PC-3 (cell line): Measurements from ENCODE around the gene SMNDC1. TPM values are rescaled to one million over a fixed set of nuclear protein-coding genes. Genes with fewer than 3 reads are reported as not detected.

Experiments used
- ATAC-seq: fragments of 200-7000 bp; cut with Tn5 transposase; 2 replicates; pipeline ENCODE4 v1.9.1; 2020; ENCODE audit warnings: mild to moderate bottlenecking, moderate library complexity
- BruUV-seq: library from RNA; stranded (reverse); fragments of 400-500 nt; replicated peaks from 2 replicates; lab custom pipeline; 2021; lab: Mats Ljungman, UMichigan
- CTCF ChIA-PET: fragments of 300-600 bp; sonication (Branson Sonifier 250); formaldehyde crosslinking; loops from one replicate; lab custom pipeline; 2022; ENCODE audit warnings: antibody characterized with exemption; lab: Charles Lee
- POLR2A ChIA-PET: fragments of 300-600 bp; sonication (Branson Sonifier 250); formaldehyde crosslinking; loops from one replicate; lab custom pipeline; 2022; ENCODE audit warnings: antibody characterized with exemption; ENCODE audit not compliant: unreplicated experiment; lab: Charles Lee
- DNase-seq: peaks from one replicate; pipeline ENCODE4 v3.0.0-alpha.2; 2015
- H2AFZ ChIP-seq: fragments of 300-600 bp; sonication (generic); 2 replicates; pipeline ENCODE4 v1.6.0; 2016; ENCODE audit warnings: antibody characterized with exemption, low read length
- H3F3A ChIP-seq: fragments of 300-600 bp; sonication (generic); one replicate; pipeline ENCODE4 v1.6.0; 2017; ENCODE audit warnings: antibody characterized with exemption, low read length, control low read depth, mild to moderate bottlenecking; ENCODE audit not compliant: unreplicated experiment
- H3K27ac ChIP-seq: fragments of 300-600 bp; sonication (generic); 2 replicates; pipeline ENCODE4 v1.5.1; 2016; ENCODE audit warnings: mild to moderate bottlenecking, low read length
- H3K27me3 ChIP-seq: fragments of 300-600 bp; sonication (generic); 2 replicates; pipeline ENCODE4 v1.6.1; 2016; ENCODE audit warnings: low read length, mixed read lengths
- H3K36me3 ChIP-seq: fragments of 300-600 bp; sonication (generic); 2 replicates; pipeline ENCODE4 v1.6.1; 2016; ENCODE audit warnings: low read depth, mixed run types, low read length, mixed read lengths
- H3K4me1 ChIP-seq: fragments of 300-600 bp; sonication (generic); 2 replicates; pipeline ENCODE4 v1.5.1; 2016; ENCODE audit warnings: low read length; ENCODE audit not compliant: insufficient read depth
- H3K4me2 ChIP-seq: fragments of 300-600 bp; sonication (generic); 2 replicates; pipeline ENCODE4 v1.6.0; 2016; ENCODE audit warnings: low read length
- H3K4me3 ChIP-seq: fragments of 300-600 bp; sonication (generic); 2 replicates; pipeline ENCODE4 v1.5.1; 2016; ENCODE audit warnings: mild to moderate bottlenecking, low read length, mixed read lengths
- H3K79me2 ChIP-seq: fragments of 300-600 bp; sonication (generic); 2 replicates; pipeline ENCODE4 v1.6.1; 2017; ENCODE audit warnings: low read length, mixed read lengths
- H3K9ac ChIP-seq: fragments of 300-600 bp; sonication (generic); 2 replicates; pipeline ENCODE4 v1.6.0; 2016; ENCODE audit warnings: mild to moderate bottlenecking, low read length
- H3K9me2 ChIP-seq: fragments of 300-600 bp; sonication (generic); replicated peaks from 2 replicates; pipeline ENCODE4 v1.6.1; 2016; ENCODE audit warnings: mixed run types, low read length, mixed read lengths
- H3K9me3 ChIP-seq: fragments of 300-600 bp; sonication (generic); 2 replicates; pipeline ENCODE4 v1.6.1; 2016; ENCODE audit warnings: low read length, mixed read lengths
- H4K20me1 ChIP-seq: fragments of 300-600 bp; sonication (generic); 2 replicates; pipeline ENCODE4 v1.6.1; 2016; ENCODE audit warnings: low read length, mixed read lengths
- CTCF ChIP-seq: fragments of 300-600 bp; sonication (generic); conservative IDR thresholded peaks from 2 replicates; pipeline ENCODE4 v1.5.1; 2017; ENCODE audit warnings: antibody characterized with exemption, low read depth, mild to moderate bottlenecking, low read length
- EZH2 ChIP-seq: fragments of 300-600 bp; sonication (generic); IDR thresholded peaks from one replicate; pipeline ENCODE4 v1.6.1; 2017; ENCODE audit warnings: antibody characterized with exemption, mild to moderate bottlenecking, low read length; ENCODE audit not compliant: unreplicated experiment
- EZH2phosphoT487 ChIP-seq: fragments of 300-600 bp; sonication (generic); IDR thresholded peaks from 2 replicates; pipeline ENCODE4 v1.6.1; 2018; ENCODE audit warnings: mild to moderate bottlenecking, antibody characterized with exemption, low read length, borderline replicate concordance
- intact Hi-C: fragments of 100-400 bp; cut with micrococcal nuclease; formaldehyde crosslinking; loops from 2 replicates; pipeline ENCODE4 v1.9.0; 2023
- total RNA-seq: library from RNA; depleted of rRNA; stranded (reverse); fragments of >200 nt; gene quantifications from 2 replicates; pipeline ENCODE4 v1.2.3, GENCODE V29; 2014

Gene SMNDC1
- total RNA-seq, 1 experiment from 2014 or later: 16.3 TPM

GRCh38 chr10:110268971-110269370, 35.7 kb downstream of the SMNDC1 start:
- Histone ChIP-seq H3K4me3 (no peak overlapping the region), H3K9ac (no peak overlapping the region), H3K79me2 (no peaks in the 10 kb centered on the region), H3K27me3 (no peaks in the 10 kb centered on the region), H3K9me3 (no peaks in the 10 kb centered on the region), H2AFZ (no peak overlapping the region), H4K20me1 (no peaks in the 10 kb centered on the region), H3K9me2 (no peaks in the 10 kb centered on the region), H3K4me2 (no peak overlapping the region), H3K4me1 (no peaks in the 10 kb centered on the region), H3F3A (no peaks in the 10 kb centered on the region), H3K27ac (no peak overlapping the region), H3K36me3 (no peaks in the 10 kb centered on the region)
- no peak for ATAC-seq
- TF ChIP-seq CTCF: no peak
- no peak for TF ChIP-seq EZH2phosphoT487
- no peak for TF ChIP-seq EZH2
- ChIA-PET CTCF (no interaction called here), POLR2A (no interaction called here)
- intact Hi-C loops: no loop called here
- DNase-seq: no peak
- no TSS peak for BruUV-seq

GRCh38 chr10:110268442-110268841, 36.3 kb downstream of the SMNDC1 start:
- DNase-seq: no peak
- ChIA-PET POLR2A (no interaction called here), CTCF (no interaction called here)
- H3K9me2 ChIP-seq: no peaks in the 10 kb centered on the region
- no peaks in the 10 kb centered on the region for H3K9me3 ChIP-seq
- no peak for TF ChIP-seq EZH2phosphoT487
- TF ChIP-seq CTCF: no peak
- TF ChIP-seq EZH2: no peak
- no TSS peak for BruUV-seq
- no peak for ATAC-seq
- H3K79me2 ChIP-seq: no peaks in the 10 kb centered on the region
- intact Hi-C loops: no loop called here
- no peaks in the 10 kb centered on the region for H3F3A ChIP-seq
- no peak overlapping the region for H2AFZ ChIP-seq
- no peaks in the 10 kb centered on the region for H4K20me1 ChIP-seq
- no peaks in the 10 kb centered on the region for H3K4me1 ChIP-seq
- no peaks in the 10 kb centered on the region for H3K27me3 ChIP-seq
- no peak overlapping the region for H3K9ac ChIP-seq
- no peak overlapping the region for H3K27ac ChIP-seq
- H3K4me3 ChIP-seq: no peak overlapping the region
- no peaks in the 10 kb centered on the region for H3K36me3 ChIP-seq
- no peak overlapping the region for H3K4me2 ChIP-seq

- no TSS peak for BruUV-seq
- Histone ChIP-seq H3K9me2 (no peaks in the 10 kb centered on the region), H3K27ac (no peak overlapping the region), H3K4me1 (no peaks in the 10 kb centered on the region), H3K9ac (no peak overlapping the region), H3K4me2 (no peak overlapping the region), H2AFZ (no peak overlapping the region), H3K36me3 (no peaks in the 10 kb centered on the region), H3K9me3 (no peaks in the 10 kb centered on the region), H3K27me3 (no peaks in the 10 kb centered on the region), H3K4me3 (no peak overlapping the region), H3F3A (no peaks in the 10 kb centered on the region), H3K79me2 (no peaks in the 10 kb centered on the region), H4K20me1 (no peaks in the 10 kb centered on the region)
- ATAC-seq (no peak), DNase-seq (no peak)
- intact Hi-C loops: no loop called here
- CTCF ChIA-PET: no interaction called here
- TF ChIP-seq CTCF (no peak), EZH2 (no peak), EZH2phosphoT487 (no peak)
- POLR2A ChIA-PET: no interaction called here
These were observed 37.4 kb downstream of the SMNDC1 start for GRCh38 chr10:110267276-110267675.
